OCI-LY7 (cell line): Measurements from ENCODE around the gene CDK15.

Experiments
- EZH2phosphoT487 ChIP-seq: fragments of 200-600 bp; sonication (generic); IDR thresholded peaks from 2 replicates; pipeline ENCODE4 v1.6.1; 2018; ENCODE audit warnings: low read depth, borderline replicate concordance, mild to moderate bottlenecking, mixed run types, antibody characterized with exemption, low read length, moderate library complexity, mixed read lengths
- TF ChIP-seq, protein P1 (sequence below): fragments of 200-600 bp; sonication (generic); conservative IDR thresholded peaks from 2 replicates; pipeline ENCODE4 v1.5.1; 2014; ENCODE audit warnings: mild to moderate bottlenecking, antibody characterized with exemption, low read length, moderate library complexity, mixed read lengths

DNA sequence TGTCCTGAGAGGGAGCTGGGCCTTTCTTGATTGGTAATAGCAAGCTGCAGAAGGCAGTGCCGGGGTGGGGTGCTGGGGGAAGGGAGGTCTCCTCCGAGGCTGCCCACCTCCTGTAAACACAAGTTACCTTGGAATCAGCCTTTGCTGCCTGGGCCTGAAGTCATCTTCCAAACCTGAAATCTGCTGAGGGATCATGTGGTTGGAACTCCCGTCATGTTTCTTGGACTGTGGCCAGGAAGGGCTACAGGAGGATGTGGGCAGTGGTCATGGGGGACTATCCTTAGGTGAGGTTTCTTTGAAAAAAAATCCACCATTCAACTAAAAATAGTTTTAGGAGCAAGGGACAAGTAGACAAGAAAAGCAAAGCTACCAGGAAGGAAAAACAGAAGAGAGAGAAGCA is 74.2 kb downstream of the CDK15 start:
- TF ChIP-seq, protein P1, sequence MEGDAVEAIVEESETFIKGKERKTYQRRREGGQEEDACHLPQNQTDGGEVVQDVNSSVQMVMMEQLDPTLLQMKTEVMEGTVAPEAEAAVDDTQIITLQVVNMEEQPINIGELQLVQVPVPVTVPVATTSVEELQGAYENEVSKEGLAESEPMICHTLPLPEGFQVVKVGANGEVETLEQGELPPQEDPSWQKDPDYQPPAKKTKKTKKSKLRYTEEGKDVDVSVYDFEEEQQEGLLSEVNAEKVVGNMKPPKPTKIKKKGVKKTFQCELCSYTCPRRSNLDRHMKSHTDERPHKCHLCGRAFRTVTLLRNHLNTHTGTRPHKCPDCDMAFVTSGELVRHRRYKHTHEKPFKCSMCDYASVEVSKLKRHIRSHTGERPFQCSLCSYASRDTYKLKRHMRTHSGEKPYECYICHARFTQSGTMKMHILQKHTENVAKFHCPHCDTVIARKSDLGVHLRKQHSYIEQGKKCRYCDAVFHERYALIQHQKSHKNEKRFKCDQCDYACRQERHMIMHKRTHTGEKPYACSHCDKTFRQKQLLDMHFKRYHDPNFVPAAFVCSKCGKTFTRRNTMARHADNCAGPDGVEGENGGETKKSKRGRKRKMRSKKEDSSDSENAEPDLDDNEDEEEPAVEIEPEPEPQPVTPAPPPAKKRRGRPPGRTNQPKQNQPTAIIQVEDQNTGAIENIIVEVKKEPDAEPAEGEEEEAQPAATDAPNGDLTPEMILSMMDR = no peak
- TF ChIP-seq EZH2phosphoT487 = no peak
